ENCODE data around the gene ZFYVE21.

Gene ZFYVE21

GRCh38 chr14:103706551-103707328, 8.9 kb upstream of the ZFYVE21 start:
- DNase-seq, result no peak

DNA sequence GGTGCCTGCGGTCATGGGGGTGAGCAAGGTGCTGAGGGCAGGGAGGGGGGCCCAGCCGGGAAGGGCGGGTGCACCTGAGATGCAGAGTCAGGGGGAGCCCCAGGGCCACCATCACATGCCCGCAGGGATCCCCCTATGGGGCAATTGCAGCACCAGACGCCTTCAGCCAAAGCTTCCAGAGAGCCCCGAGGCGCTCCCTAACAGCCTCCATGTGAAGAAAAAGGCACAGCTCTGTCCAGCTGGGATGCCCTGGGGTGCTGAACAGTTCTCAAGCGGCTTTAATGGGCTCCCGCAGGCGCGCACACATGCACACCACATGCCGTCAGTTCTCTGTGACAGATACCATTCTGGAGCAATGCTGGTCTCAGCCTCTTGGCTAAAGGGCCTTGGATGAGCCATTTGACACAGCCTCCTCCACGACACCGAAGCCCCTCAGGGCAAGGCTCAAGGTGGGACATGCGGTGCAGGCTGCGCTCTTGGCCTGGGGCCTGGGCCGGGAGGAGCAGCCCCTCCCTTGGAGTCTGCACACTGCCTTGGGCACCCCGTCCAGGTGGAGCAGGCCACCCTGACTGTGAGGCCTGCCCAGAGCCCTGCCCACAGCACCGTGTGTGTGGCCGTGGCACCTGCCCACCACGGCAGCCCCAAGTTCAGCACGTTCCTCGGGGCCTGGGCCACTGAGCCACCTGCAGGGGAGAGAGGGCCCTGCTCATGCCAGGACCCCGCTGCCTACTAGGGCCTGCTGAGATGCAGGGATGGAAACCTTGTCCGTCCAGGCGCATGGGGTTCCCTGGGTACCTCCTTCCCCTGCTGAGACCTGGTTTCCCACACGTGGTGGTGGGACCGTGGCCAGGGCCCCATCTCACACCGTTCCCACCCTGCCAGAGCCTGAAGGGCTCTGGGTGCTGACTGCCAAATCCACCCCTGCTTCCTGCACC, 8.0 kb upstream of the ZFYVE21 start:
- DNase-seq, result no peak

- no peak for DNase-seq
These were observed 6.8 kb upstream of the ZFYVE21 start for GRCh38 chr14:103708750-103709187.

DNA sequence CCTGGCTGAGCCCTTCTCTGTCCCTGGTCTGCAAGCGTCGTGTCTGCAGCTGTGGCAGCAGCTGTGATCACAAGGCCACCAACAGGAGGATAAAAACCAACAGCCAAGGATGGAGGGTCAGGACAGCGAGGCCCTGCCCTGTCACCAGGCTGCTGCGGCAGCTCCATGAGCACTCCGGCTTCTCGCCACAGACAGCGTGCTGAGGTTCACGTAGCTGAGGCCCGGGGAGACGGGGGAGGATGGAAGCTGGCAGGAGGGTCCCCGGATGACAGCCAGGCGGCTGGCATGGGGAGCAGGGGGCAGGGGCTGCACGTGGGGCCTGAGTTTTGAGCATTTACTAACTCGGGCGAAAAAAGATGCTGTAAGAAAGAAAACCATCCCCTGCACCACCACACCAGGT, 5.8 kb upstream of the ZFYVE21 start:
- DNase-seq, result no peak

- DNase-seq, result no peak
These were observed 4.7 kb upstream of the ZFYVE21 start for GRCh38 chr14:103710771-103711377.

- no peak for DNase-seq
These were observed 3.8 kb upstream of the ZFYVE21 start for GRCh38 chr14:103711516-103712431.

DNA sequence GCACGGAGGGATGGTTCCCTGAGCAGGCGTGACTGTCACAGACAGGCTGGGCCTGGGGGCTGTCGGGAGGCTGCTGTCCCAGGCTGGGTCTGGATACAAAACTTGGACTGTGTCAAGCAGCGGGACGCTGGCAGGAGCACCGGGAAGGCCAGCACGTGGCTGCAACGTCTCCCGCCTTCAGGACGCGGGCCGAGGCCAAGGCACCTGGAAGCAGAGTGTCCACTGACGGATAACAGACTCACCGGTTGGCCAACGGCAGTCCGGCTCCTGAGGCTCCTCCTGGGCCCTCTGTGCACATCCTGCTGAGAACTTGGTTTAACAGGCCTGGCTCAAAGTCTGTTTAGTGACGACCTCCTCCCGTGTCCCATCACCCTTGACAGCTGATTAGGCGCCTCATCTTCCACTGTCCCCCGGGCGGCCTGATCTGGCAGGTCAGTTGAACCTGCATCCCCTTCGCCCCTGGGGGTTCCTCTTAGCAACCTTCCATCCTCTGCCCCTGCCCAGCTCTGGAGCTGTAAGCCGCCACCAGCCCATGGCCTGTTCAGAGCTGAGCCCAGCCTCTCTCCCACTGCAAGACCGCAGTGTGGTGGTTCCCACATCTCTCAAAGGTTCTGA, 2.9 kb upstream of the ZFYVE21 start:
- DNase-seq, result no peak

- no peak for DNase-seq
These were observed 2.1 kb upstream of the ZFYVE21 start for GRCh38 chr14:103713304-103714062.

DNA sequence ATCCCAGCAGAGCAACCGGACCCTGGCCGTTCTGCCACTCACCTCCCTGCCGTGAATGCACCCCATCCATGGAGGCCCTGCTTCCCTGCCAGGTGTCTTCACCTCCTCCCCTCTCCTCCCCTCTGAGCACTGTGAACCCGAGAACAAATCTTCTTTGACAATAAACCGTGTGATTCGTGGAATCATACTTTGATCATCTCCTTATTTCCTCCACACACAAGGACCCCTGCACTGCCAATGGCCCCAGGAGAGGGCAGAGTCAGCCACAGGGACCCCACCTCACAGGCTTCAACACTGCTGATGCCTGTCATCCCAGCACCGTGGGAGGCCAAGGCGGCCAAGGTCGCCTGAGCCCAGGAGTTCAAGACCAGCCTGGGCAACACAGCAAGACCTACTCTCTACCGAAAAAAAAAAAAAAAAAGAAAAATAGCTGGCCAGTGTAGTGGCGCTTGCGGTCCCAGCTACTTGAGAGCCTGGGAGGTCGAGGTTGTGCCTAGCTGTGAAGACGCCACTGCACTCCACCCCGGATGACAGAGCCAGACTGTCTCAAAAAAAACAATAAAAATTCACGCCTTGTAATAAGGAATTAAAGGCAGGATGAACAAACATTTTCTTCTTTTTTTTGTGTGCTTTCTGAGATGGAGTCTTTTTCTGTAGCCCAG, 1.4 kb upstream of the ZFYVE21 start:
- DNase-seq, result no peak

- no peak for DNase-seq
These were observed 636 bp downstream of the ZFYVE21 start for GRCh38 chr14:103716091-103716801.

GRCh38 chr14:103716899-103717411, 1.3 kb downstream of the ZFYVE21 start:
- no peak for DNase-seq

- DNase-seq, result no peak
These were observed 3.0 kb downstream of the ZFYVE21 start for GRCh38 chr14:103718572-103718971.

- no peak for DNase-seq
These were observed 4.1 kb downstream of the ZFYVE21 start for GRCh38 chr14:103719751-103720150.

DNA sequence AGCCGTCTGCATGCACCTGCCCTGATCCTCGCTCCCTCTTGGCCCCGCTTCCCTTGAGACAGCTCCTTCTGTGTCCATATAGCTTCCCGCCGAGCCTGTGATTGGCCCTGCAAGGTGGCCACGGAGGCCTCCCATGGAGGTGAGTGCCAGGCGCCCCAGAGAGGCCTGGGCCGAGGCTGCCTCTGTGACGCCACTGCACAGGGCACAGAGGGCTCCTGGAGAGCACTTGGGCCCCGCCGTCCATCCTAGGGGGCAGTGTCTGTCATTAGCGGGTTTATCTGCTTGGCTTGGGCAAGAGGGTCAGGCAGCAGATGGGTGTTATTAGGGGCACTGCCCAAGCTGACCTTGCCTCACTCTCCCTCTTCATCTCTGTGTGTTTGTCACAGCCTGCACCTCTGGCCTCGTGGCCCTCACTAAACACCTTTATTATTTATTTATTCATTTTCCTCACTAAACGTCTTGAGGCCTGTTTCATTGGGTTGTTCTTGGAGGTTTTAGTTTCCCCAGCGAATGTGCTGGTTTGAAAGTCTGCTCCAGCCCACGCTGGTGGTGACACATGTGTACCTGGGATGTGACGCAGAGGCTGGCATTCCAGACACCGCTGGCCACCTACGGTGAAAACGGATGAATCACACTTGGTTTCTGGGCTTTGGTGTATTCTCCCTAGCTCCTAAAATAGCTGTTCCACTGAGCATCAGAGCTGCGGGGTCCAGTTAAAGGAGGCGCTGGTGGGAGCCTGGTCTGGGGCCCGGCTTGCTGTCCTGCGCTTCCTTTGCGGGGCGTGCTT, 5.9 kb downstream of the ZFYVE21 start:
- DNase-seq, result no peak

- DNase-seq, result no peak
These were observed 8.1 kb downstream of the ZFYVE21 start for GRCh38 chr14:103723748-103724081.

GRCh38 chr14:103724116-103724515, 8.5 kb downstream of the ZFYVE21 start:
- DNase-seq, result no peak

DNA sequence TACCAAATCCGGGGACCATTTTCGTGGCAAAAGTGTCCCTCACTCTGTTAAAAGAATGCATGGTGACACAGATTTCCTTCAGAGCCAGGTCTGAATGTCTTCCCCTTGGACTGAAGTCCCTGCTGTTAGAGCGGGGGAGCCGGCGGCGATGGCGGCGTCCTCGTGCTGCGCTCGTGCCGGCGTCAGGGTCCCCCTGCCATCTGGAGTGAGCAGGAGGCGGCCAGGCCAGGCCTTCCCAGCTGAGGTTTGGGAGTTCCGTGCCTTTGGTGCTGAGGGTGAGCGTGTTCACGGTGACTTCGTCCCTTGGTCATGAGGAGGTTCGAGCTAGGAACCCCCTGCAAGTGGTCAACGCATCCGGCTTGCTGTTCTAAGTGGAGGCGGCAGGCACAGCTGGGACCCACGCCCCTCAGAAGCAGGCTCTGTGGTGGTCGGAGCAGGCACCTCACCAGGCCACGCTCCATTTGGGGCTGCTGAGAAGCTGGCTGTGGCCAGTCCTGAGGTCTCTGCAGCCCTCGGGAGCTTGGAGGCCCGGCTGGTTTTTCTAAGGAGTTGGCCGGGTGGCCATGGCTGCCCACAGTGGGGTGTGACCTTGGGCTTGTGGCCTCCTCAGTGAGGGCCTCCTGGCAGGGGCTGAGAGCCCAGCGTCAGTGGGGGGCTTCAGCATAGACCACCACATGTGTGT, 9.5 kb downstream of the ZFYVE21 start:
- no peak for DNase-seq

GRCh38 chr14:103725739-103726395, 10.3 kb downstream of the ZFYVE21 start:
- DNase-seq, result no peak
